HL-60/S4 (cell line): Measurements from ENCODE around the gene FRMD4A.
"Not testable (repeated sequence)": the region's sequence is repeated elsewhere in the genome, so short reads cannot be mapped to it uniquely, and the experiment has no call there.

Experiments used
- in situ Hi-C: fragments of 300-500 bp; cut with MboI; formaldehyde crosslinking; loops from 2 replicates; pipeline ENCODE4 v1.14.3; 2022; ENCODE audit warnings: low sequenced_read_pairs

The FRMD4A gene

DNA sequence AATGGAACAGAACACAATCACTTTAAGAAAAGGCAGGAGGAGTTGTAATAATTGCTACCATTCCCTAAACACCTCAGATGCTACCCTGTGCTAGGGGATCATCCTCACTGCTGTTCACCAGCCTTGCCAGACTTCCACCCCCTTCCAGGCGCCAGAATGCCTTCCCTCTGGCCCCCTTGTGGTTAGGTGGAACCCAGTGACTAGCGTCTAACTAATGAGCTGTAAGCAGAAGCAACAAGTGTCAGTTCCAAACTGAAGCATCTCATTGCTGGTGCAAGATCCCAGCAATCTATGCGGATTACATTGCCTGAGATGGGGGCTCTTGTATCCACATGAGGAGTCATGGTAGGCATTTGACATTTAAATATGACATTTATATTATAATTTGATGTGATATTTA is 86.6 kb downstream of the FRMD4A start:
- in situ Hi-C loops, result no loop called here

DNA sequence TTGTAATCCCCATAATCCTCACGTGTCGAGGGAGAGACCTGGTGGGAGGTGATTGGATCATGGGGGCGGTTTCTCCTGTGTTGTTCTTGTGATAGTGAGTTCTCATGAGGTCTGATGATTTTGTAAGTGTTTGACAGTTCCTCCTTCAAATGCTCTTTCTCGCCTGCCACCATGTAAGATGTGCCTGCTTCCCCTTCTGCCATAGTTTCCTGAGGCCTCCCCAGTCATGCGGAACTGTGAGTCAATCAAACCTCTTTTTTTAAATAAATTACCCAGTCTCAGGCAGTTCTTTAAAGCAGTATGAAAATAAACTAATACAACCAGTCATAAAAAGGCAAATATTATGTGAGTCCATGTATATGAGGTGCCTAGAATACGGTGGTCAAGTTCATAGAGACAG is 87.5 kb downstream of the FRMD4A start:
- in situ Hi-C loops, result no loop called here

DNA sequence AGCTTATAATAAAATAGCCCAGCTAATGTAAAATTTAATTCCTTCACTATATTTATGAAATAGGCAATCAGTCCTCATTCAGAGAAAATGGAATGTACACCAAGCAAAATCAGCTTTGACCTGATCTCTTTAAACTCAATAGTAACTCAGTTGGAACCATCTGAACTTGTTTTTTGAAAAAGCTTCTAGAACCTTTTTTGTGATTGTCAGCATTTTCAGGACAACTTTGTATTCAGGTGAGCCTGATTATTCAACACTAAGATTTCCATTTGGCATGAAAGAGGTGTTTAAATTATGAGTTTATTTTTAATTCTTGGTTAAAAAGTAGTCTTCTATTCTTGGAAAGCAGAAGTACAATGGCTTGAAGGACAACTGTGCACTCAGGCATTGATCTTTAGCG is 89.5 kb downstream of the FRMD4A start:
- in situ Hi-C loops, result no loop called here

DNA sequence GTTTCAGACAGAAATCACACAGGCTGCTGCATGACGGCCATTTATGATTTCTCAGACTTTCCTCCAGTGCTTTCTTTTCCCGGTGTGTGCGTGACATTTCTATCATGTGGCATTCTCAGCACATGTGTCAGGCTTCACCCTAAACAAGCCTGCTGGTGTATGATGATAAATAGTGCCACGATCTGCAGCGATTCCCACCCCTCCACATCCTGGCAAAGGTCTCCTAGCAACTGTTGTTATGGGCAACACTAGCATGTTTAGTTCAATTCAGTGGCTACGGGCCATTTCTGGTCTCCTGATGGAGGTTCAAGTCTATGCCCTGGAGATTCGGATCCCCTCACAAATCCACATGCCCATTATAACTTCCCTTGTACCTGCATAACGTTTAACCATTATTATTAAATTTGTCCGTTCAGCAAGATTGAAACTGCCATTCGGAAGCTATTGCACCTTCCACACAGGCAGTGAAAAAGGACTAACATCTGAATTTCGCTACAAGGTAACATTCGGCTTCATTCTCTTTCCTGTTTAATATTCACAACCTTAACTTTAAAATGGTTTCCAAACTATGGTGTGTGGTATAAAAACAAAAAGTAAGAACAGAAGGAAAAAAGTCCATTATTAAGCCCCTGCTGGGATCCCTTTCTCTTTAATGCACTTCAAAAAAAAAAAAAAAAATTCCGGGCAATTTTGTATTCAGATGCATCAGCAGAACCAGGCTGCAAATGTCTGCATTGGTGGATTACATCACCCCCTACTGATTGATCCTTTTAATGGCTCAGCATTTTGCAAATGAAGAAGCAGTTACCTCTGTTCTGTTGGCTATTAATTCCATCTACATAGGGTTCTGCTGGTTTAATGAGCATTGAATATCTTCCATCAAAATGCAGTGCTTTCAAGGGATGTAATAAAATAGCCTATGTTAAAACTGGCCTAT is 90.2 kb downstream of the FRMD4A start:
- in situ Hi-C loops, result no loop called here

DNA sequence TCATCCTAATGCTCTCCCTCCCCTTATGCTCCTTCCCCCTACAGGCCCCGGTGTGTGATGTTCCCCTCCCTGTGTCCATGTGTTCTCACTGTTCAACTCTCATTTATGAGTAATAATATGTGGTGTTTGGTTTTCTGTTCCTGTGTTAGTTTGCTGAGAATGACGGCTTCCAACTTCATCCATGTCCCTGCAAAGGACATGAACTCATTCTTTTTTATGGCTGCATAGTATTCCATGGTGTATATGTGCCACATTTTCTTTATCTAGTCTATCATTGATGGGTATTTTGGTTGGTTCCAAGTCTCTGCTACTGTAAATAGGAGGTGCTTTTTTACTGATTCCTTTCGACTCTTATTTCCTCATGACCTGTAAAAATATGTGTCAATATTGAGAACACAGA is 92.1 kb downstream of the FRMD4A start:
- in situ Hi-C loops, result not testable (repeated sequence)

DNA sequence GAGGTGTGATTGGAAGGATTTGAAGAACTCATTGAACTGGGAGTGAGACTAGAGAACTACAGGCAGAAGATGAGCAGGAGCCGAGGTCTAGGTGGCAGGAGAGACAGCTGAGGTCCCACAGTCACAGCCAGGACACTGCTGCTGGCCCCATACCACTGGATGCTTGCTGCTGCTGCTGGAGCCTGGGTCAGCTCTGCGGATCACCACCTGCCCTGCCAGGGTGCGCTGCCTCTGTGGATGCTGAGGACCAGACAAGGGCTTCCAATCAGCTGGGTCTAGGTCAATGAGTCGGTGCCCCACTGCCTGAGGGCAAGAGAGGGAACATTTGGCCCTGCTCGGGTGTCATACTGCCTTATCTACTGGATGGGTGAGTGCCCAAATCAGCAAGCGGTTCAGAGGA is 94.4 kb downstream of the FRMD4A start:
- in situ Hi-C loops, result no loop called here

DNA sequence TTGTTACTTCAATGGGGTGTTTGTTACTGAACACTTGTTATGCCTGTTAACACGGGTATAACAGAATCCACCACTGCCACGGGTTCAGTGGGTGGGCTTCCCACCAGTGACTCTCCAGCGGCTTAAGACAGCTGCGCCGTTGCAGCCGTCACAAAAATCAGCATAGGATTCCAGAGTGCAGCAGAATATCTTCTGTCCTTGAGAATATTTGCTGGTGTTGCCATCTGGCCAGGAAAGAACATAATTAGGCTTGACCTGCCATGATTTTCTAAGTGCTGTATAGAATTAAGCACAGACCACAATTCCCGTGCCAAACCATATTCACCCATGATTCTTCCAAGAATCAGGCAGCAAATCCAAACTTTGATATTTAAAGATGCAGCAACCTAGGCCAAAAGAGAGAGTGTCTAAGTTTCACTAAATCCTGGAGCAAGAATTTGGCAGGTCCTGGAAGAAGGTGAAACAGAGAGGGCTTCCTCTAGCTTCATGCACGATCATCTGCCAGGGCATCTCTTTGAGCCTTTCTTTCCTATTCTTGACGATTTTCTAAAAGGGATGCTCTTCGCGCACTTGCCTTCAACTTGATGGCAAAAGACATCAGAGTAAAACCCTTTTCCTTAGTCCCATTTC is 95.0 kb downstream of the FRMD4A start:
- in situ Hi-C loops, result no loop called here

DNA sequence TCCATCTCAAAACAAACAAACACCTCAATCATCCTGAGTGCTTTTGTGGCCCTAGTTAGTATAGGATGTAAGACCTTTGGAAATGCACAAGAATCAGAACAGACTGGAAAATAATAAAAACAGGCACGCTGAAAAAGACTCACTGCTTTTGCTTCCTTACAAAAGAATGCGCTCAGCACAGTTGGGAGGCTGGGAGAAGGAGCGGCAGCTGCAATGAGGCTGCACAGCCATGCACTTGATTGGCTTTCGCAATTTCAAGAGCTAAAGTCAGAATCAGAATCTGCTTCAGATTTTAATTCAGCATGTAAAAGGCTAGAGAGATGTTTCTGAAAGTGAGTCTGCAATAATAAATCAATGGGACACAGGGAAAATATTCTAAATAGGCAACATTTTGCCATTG is 97.2 kb downstream of the FRMD4A start:
- in situ Hi-C loops, result no loop called here

DNA sequence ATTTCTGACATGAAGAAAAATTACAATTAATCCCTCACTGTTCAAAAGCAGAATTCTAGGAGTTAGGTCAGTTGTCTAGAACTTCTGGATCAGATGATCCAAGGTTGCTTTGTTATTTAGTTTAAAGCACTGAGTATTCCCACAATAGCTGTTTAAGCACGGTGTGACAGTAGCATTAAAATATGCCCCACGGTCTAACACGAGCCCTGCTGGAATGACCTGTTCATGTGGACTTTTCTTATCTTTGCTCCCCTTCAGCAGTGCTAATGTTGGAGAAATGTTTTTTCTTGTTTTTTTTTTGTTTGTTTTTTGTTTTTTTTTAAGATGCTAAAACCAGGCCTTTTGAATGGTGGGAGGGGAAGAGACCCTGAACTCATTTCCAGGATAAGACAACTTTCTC is 101.9 kb downstream of the FRMD4A start:
- in situ Hi-C loops, result not testable (repeated sequence)

DNA sequence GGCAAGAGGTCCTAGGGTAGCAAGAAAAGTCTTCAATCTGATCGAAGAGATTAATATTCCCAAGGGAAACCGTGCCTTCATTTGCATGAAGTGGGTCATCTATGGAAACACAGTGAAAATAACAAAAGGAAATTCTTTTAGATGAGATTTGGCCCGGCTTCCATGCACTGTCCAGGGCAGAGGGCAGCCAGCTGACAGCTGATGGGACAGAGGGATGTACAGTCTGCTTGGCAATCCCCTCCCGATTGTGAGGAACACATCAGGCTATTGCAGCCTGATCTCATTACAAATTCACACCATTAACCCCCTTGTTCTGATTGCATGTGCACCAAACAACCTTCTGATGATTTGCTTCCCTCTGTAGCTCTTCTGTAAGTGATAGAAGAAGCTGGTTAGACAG is 105.3 kb downstream of the FRMD4A start:
- in situ Hi-C loops, result no loop called here

DNA sequence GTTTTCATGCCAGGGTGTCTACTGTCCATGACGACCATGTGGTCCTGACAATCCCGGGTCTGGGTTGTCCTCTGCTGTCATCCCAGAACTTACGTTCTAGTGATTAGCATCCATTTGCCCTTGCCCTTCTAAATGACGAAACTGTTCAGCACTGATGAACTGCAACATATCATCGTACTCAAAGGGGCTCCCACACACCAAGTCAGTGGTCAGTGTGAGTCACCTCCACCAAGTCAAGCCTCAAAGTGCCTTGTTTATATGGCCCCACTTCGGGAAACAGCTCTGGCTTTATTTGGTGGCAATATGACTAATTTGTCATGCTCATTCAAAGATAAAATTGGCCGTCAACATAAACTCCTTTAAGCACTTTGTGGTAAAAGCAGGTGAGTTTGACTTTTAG is 110.7 kb downstream of the FRMD4A start:
- in situ Hi-C loops, result no loop called here

DNA sequence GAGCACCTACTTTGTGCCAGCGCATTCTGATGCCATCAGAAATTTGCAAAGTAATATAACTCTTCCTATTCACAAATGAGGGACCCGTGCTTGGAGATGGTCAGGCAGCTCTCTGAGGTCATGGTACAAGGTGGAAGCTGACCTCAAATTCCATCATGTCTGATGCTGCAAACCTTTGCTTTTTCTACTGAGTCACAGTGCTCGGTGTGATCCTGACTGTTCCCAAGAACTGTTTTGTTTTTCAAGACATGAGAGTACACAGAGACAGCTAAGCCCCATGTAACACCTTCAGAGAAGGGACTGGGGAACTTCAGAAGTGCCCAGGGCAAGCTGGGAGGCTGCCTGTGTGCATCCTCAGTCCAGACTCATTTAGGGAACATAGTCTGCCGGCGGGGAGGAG is 111.3 kb downstream of the FRMD4A start:
- in situ Hi-C loops, result no loop called here

DNA sequence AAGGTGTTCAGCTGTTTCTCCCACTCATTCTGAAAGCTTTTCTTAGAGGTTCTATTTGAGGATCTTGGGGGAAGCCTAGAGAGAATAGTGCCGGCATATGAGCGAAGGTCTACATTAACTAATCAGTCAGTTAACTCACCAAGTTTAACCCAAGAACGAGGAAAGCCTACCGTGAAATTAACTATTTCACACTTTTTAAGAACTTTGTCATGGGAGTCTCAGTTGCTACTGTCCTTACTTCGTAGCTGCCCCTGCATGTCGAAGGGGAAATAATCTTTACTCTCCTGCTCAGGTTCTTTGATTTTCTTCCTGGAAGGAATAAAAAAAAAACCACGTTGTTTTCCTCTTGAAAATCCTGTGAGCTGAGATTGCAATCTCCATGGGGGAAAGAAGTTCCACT is 115.1 kb downstream of the FRMD4A start:
- in situ Hi-C loops, result no loop called here

DNA sequence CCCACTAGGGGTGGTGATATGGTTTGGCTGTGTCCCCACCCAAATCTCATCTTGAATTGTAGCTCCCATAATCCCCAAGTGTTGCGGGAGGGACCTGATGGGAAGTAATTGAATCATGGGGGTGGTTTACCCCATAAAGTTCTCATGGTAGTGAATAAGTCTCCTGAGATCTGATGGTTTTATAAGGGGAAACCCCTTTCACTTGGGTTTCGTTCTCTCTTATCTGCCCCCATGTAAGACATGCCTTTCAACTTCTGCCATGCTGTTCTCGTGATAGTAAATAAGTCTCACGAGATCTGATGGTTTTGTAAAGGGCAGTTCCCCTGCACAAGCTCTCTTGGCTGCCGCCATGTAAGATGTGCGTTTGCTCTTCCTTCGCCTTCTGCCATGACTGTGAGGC is 117.0 kb downstream of the FRMD4A start:
- in situ Hi-C loops, result not testable (repeated sequence)

DNA sequence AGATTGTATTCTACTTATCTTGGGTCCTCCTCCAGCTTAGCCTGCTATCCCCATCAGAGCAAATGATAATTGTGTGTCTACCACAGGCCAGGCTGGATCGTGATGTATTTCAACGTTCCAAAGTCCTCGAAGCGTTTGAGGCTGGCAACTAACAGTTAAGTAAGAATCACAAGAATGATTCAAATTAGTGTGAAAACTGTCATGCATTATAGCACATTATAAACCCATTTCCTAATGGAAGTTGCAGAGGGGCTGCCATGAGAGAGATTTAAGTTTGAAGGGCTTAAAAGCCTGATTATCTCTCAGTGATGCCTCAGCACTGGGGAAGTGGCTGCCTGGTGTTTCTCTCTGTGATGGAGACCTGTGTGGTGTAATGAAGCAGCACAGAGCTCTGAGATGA is 119.1 kb downstream of the FRMD4A start:
- in situ Hi-C loops, result no loop called here

DNA sequence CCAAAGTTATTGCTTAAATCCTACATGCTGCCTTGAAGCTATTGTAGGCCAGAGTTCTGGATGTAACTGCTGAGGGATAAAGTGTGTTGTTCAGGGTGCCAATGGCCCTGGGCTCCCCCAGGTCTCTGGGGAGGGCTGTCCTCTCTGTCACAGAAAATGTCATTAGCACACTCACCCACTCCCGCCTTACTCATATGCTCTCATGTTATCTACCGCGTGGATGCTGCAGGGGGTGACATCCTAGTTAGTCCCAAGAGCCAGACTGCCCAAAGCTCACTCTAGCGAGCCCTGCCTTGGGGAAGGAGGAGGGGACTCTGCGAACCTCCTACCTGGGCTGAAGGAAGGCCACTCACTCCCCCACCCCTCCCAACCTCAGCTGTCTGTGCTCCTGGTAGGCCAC is 122.5 kb downstream of the FRMD4A start:
- in situ Hi-C loops, result no loop called here

DNA sequence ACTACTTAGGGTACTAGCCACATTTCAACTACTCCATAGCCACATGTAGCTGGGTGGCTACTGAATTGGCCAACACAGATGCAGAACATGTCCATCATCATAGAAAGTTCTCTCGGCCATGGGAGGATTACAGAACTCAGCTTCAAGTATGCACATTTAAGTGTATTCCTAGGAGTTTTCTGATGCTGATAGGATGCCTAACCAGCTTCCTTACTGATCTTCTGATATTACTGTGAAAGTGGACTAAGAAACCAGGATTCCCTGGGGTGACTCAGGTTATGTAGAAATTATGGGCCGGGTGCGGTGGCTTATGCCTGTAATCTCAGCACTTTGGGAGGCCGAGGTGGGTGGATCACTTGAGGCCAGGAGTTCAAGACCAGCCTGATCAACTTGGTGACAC is 125.5 kb downstream of the FRMD4A start:
- in situ Hi-C loops, result no loop called here

DNA sequence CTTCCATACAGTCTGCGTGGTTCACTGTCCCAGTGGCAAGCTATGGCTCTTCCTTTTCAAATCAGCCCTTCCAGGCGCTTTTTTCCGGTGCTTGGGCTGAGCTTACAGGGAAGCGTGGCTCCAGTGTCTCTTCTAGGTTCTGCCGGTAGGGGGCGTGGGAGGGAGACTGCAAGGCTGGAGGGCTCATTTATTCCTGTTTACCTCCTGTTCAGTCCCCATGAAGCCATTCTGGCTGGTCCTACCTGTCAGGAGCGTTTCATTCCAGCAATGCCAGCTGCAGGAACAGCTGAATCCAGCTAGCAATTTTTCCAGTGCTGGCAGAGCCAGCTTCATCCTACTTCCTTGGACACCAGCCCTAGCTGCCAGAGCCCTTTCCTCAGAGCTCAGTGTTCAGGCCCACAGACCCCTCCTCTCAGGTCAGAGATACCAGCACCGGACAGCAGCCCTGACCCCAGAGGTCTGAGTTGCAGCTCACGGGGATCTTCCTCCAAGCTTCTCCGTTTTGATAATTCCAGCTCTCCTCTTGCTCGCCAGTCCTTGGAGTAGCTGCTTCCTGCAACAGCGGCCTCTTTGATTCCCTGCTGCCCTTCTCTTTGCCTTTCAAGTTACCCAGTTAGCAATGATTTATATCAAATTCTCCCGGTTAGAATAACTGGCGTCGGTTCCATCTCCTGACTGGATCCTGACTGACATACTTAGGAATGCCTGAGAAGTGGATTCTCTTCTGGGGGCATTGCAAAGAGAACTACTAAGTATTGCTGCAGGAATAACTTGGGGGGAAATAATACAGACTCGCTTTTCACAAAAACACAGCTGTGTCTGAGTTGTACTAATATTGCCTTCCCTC is 129.8 kb downstream of the FRMD4A start:
- in situ Hi-C loops, result no loop called here

DNA sequence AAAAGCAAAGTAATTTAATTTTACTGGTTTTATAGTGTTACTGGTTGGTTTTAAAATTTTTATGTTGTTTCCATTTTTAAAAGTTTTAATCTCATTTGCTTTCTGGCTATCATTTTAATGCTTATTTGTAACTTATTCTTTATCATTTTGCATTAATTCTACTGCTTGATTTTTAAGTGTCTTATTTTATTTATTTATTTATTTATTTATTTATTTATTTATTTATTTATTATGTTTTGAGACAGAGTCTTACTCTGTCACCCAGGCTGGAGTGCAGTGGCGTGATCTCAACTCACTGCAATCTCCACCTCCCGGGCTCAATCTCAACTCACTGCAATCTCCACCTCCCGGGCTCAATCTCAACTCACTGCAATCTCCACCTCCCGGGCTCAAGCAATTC is 131.6 kb downstream of the FRMD4A start:
- in situ Hi-C loops, result not testable (repeated sequence)

DNA sequence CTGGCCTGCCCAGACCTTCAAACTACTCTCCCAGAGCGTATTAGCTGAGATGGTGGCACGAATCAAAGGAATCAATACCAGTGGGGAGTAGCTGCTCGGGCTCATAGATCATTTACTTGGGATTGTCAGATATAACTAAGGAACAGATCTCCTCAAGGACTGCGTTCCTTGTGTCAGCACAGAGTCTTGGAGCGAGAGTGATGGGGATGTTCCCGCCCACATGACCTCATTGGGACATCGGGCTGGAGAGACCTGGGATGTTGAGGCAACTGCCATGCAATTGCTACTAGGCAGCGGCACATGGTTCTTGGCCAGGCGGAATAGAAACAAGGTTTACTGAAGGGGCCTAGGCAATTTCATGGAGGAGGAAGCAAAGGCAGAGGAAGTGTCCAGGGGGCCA is 132.6 kb downstream of the FRMD4A start:
- in situ Hi-C loops, result no loop called here

DNA sequence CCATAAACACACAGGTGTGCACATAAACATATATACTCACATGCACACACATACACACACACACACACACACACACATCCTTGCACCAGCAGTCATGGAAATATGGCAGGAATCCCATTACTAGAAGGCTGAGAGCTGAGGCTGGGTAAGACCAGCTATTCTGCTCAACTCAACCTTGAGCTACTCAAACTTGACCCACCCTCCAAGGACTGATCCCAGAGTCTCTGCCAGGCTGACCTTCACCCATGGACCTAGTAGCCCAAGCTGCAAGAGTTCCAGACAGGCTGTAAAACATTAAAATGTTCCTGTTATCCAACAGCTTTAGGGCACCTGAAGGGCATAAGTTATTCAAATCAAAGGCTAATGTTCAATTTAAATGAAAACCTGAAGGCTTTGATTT is 134.6 kb downstream of the FRMD4A start:
- in situ Hi-C loops, result no loop called here

DNA sequence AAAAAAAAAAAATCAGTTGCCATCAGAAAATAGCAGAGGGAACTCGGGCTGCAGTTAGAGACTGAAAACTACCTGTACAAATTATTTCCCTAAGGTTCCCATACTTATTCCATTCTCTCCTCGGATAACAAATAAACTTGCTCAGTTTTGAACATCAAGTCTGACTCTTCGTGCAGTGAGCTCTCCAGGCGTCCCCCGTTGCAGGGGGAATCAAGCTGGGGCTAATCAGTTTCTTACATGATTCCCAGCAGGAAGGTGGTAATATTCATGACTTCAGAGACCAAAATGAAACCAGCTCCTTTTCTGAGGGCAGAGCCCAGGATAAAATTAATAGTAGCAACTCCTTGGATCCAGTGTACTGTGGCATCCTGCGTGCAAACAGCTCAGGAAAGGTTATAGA is 135.3 kb downstream of the FRMD4A start:
- in situ Hi-C loops, result no loop called here
